ENCODE data around the gene PRKAR1B.
"Not testable (repeated sequence)": the region's sequence is repeated elsewhere in the genome, so short reads cannot be mapped to it uniquely, and the experiment has no call there.

Gene PRKAR1B

DNA sequence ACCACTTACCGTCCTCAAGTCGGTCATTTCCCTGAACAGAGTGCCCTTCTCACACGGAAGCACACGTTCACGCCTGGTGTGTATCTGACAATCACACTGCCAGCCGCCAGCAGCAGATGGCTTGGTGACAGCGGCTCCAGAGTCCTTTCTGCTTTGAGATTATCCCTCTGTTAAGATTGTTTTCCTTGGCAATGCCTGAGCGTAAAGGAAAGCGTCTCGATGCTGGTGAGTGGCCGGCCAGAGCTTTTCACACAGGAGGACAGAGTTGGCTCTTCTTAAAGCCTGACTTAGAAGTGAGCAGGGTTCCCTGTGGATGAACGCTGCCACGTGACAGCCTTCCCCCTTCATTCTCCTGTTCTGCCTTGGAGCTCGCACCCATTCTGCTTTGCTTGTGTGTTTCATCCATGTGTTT is 22.1 kb upstream of the PRKAR1B start:
- H3K27me3 Mint-ChIP-seq: no peaks in the 10 kb centered on the region
- DNase-seq (no peak), ATAC-seq (no peak)
- peaks cover 0 to 7% of the 10 kb centered on the region in 2 donors for H3K9me3 Mint-ChIP-seq
- no peaks in the 10 kb centered on the region for H3K4me1 Mint-ChIP-seq
- no peak overlapping the region for H3K4me3 Mint-ChIP-seq
- H3K27ac Mint-ChIP-seq: no peak overlapping the region

DNA sequence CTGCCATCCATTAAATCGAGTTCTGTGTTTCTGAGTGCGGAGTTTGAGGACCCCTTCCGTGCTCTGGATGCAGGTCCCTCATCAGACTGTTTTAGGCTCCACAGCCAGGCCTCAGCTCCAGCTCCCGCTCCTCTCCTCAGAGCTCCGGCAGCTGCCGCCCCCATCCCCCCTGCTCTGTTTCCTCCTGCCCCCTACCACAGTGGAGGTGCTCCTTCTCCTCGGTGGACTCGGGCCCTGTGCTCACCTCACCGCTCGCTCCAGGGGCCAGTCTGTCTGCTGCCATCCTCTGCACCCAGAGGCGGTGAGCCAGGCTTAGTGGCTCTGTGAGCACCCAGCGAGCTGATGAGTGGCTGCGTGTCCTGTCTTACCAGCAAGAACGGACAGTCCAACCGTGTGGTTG is 21.4 kb upstream of the PRKAR1B start:
- Mint-ChIP-seq H3K27me3 (no peaks in the 10 kb centered on the region), H3K9me3 (peaks cover 0 to 7% of the 10 kb centered on the region in 2 donors), H3K27ac (no peak overlapping the region), H3K4me1 (no peaks in the 10 kb centered on the region), H3K4me3 (no peak overlapping the region)
- ATAC-seq: no peak
- no peak for DNase-seq

DNA sequence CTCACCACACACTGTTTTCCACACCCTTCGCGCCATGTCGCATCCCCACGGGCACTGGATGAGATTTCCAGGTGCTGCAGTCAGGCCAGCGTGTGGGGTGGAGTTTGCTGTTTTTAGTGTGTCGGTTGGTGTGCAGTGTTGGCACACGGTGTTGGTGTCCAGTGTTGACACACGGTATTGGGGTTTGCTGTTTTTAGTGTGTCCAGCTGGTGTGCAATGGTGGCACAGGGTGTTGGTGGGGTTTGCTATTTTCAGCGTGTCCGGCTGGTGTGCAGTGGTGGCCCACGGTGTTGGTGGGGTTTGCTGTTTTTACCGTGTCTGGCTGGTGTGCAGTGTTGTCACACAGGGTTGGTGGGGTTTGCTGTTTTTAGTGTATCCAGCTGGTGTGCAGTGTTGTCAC is 20.1 kb upstream of the PRKAR1B start:
- no peaks in the 10 kb centered on the region for H3K27me3 Mint-ChIP-seq
- no peak for DNase-seq
- no peak overlapping the region for H3K4me3 Mint-ChIP-seq
- no peak for ATAC-seq
- peak overlapping the region in 1 of 2 donors; percentile 15 for H3K27ac Mint-ChIP-seq
- H3K9me3 Mint-ChIP-seq: peaks cover 0 to 7% of the 10 kb centered on the region in 2 donors
- H3K4me1 Mint-ChIP-seq: no peaks in the 10 kb centered on the region

DNA sequence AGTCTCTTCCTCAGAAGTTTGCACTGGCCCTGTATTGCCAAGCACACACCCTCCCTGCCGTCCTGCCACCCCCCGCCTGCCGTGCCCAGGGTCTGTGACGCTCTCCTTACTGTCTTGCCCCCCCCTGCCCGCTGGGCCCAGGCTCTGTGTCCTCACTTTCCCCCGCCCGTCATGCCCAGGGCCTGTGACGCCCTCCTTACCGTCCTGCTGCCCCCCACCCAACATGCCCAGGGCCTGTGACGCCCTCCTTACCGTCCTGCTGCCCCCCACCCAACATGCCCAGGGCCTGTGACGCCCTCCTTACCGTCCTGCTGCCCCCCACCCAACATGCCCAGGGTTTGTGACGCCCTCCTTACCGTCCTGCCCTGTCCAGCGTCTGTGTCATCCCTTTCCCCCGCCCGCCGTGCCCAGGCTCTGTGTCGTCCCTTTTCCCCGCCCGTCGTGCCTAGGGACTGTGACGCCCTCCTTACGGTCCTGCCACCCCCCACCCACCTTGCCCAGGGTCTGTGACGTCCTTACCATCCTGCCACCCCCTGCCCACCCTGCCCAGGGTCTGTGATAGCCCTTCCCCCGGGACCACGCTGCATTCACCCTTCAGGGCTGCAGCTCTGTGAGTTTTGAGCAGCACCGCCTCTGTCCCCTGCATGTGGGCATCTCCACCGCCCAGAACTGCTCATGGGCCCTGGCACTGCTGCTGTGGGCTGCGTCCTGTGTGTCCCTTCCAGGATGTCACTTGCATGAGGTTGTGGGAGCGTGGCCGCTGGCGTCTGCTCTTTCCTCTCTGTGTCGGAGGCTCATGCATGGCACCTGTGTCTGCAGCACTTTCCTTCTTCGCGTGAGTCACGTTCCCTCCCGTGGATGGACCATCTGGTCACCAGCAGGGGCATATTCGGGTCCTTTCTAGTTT is 19.3 kb upstream of the PRKAR1B start:
- no peaks in the 10 kb centered on the region for H3K27me3 Mint-ChIP-seq
- H3K4me1 Mint-ChIP-seq: no peaks in the 10 kb centered on the region
- DNase-seq (no peak), ATAC-seq (no peak)
- H3K27ac Mint-ChIP-seq: no peak overlapping the region
- peaks cover 0 to 7% of the 10 kb centered on the region in 2 donors for H3K9me3 Mint-ChIP-seq
- no peak overlapping the region for H3K4me3 Mint-ChIP-seq

DNA sequence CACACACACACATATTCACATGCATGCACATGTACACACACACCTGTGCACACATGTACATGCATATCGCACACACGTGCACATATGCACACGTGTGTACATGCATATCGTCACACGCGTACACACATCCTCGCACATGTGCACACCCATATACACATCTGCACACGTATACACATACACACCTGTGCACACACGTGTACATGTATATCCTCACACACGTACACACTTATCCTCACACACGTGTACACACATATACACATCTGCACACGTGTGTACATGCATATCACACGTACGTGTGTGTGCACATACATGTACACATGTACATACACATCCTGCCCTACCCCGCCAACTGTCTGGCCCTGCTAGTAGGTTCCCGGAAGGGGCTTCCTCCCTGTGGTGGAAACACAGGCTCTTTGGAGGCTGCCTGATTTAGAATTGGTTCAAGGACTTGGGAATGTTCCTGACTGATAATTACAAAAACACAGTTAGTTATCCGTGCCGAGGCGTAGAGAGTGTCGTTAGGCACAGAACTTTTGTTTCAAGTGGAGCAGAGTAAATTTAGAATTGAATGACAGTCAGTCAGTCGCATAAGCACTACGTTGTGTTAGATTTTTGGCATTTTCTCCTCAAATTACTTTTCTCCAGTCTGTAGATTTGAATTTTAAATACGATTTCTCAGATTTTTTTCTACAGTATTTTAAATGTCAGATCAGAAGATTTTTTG is 18.5 kb upstream of the PRKAR1B start:
- Mint-ChIP-seq H3K9me3 (peaks cover 0 to 7% of the 10 kb centered on the region in 2 donors), H3K27ac (no peak overlapping the region), H3K4me3 (no peak overlapping the region), H3K27me3 (no peaks in the 10 kb centered on the region), H3K4me1 (no peaks in the 10 kb centered on the region)
- no peak for DNase-seq
- no peak for ATAC-seq

DNA sequence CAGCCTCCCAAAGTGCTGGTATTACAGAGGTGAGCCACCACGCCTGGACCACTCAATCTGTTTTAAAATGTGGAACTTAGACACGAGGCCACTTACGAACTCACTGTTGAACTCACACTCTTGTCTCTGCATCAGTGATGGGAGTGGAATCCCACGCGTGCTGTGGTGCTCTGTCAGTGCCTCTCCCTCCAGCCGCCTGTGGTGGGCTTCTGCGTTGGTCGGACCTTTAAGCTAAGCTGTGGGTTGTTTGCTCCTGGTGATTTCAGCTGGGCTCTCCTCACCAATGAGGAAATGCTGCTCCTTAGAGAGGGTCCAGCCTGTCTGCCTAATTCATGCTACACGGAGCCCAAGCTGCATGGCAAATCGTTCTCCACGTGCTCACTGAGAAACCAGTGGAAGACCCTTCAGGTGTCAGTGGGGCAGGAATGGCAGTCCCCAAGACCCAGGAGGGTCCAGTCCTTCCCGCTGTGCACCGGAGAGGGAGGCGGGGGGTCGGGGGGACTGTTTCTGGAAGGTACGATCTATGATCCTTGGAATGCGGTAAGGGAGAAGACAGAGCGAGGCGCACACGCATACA is 17.9 kb upstream of the PRKAR1B start:
- ATAC-seq (no peak), DNase-seq (no peak)
- Mint-ChIP-seq H3K4me3 (no peak overlapping the region), H3K27me3 (no peaks in the 10 kb centered on the region), H3K27ac (no peak overlapping the region), H3K9me3 (peaks cover 0 to 7% of the 10 kb centered on the region in 2 donors), H3K4me1 (no peaks in the 10 kb centered on the region)

DNA sequence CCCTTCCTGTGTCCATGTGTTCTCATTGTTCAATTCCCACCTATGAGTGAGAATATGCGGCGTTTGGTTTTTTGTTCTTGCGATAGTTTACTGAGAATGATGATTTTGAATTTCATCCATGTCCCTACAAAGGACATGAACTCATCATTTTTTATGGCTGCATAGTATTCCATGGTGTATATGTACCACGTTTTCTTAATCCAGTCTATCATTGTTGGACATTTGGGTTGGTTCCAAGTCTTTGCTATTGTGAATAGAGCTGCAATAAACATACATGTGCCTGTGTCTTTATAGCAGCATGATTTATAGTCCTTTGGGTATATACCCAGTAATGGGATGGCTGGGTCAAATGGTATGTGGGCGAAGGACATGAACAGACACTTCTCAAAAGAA is 17.0 kb upstream of the PRKAR1B start:
- not testable (repeated sequence) for H3K27ac Mint-ChIP-seq, ATAC-seq, H3K4me1 Mint-ChIP-seq, DNase-seq, H3K4me3 Mint-ChIP-seq, H3K27me3 Mint-ChIP-seq, H3K9me3 Mint-ChIP-seq

DNA sequence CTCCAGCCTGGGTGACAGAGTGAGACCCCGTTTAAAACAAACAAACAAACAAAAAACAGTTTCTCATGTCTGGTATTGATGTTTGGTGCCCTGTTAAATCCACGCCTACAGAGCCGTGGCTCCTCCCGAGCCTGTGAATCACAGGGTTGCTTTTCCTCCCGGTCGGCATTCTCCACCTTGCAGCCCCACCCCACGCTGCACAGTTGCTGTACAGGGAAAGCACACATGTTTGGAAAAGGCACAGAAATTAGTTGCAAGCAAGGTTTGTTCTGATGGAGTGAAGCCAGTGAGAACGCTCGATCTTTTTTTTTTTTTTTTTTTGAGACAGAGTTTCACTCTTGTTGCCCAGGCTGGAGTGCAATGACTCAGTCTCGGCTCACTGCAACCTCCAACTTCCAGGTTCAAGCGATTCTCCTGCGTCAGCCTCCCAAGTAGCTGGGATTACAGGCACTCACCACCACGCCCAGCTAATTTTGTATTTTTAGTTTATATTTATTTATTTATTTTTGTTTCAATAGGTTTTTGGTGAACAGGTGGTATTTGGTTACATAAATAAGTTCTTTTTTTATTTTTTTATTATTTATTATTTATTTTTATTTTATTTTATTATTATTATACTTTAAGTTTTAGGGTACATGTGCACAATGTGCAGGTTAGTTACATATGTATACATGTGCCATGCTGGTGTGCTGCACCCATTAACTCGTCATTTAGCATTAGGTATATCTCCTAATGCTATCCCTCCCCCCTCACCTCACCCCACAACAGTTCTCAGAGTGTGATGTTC is 16.5 kb upstream of the PRKAR1B start:
- not testable (repeated sequence) for H3K4me1 Mint-ChIP-seq, H3K4me3 Mint-ChIP-seq, H3K27ac Mint-ChIP-seq, ATAC-seq, DNase-seq, H3K27me3 Mint-ChIP-seq, H3K9me3 Mint-ChIP-seq

DNA sequence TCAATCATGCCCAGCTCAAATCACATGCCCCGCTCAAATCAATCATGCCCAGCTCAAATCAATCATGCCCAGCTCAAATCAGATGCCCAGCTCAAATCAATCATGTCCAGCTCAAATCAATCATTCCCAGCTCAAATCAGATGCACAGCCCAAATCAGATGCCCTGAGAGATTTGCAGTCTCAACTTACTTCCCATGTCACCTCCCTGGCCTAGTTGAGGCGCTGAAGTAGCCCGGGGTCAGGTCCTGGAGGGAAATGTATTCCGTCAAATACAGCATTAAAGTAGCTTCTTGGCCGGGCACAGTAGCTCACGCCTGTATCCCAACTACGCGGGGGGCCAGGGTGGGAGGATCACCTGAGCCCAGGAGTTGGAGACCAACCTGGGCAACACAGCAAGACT is 15.7 kb upstream of the PRKAR1B start:
- no peak overlapping the region for H3K4me3 Mint-ChIP-seq
- H3K27ac Mint-ChIP-seq: no peak overlapping the region
- H3K9me3 Mint-ChIP-seq: peaks cover 0 to 7% of the 10 kb centered on the region in 2 donors
- DNase-seq: no peak
- ATAC-seq: no peak
- H3K4me1 Mint-ChIP-seq: no peaks in the 10 kb centered on the region
- no peaks in the 10 kb centered on the region for H3K27me3 Mint-ChIP-seq

DNA sequence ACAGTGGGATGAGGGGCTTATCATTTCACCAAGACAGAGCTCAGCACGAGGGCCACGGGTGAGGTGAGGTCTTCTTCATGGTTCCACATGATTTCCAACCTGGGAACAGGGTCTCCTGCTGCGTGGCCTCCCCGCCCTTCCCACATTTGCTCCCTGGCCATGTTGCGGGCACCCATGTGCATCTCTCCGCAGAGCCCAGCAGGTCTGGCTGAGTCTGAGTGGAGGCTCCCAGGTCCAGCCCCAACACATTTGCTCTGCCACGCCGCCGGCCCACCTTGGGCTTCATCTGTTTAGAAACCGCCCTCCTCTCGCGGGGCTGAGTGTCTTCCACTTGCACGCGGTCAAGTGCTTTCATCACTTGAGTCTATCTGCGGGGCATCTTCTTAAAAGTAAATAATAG is 14.8 kb upstream of the PRKAR1B start:
- Mint-ChIP-seq H3K4me3 (no peak overlapping the region), H3K27ac (no peak overlapping the region)

DNA sequence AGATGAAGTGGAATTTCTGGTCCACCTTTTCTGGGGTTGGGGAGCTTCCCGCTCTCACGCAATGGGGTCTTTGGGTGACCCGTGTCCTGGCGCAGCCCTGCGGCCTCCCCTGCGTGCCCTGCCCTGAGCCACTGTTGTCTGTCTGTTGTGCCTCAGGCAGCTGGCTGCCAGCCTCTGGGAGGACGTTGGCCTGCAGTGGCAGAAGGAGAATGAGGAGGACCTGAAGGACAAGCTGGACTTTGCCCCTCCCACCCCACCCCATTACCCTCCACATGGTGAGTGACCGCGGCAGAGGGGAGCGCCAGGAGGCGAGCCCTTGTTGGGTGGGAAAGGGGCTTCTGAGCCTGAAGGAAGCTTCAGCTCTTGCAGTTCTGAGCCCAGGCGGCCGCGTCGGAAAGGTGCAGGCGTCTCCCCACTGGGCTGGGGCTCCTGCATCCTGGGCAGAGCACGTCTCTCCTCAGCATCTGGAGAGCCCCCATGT is 14.2 kb upstream of the PRKAR1B start:
- ATAC-seq (no peak), DNase-seq (no peak)
- peaks cover 0 to 7% of the 10 kb centered on the region in 2 donors for H3K9me3 Mint-ChIP-seq
- H3K27ac Mint-ChIP-seq: no peak overlapping the region
- H3K4me3 Mint-ChIP-seq: no peak overlapping the region
- no peaks in the 10 kb centered on the region for H3K4me1 Mint-ChIP-seq
- no peaks in the 10 kb centered on the region for H3K27me3 Mint-ChIP-seq

More for the DNA sequence above, 14.8 kb upstream of the PRKAR1B start:
- H3K9me3 Mint-ChIP-seq: peaks cover 0 to 7% of the 10 kb centered on the region in 2 donors
- H3K27me3 Mint-ChIP-seq: no peaks in the 10 kb centered on the region
- no peak for ATAC-seq
- H3K4me1 Mint-ChIP-seq: no peaks in the 10 kb centered on the region
- no peak for DNase-seq

DNA sequence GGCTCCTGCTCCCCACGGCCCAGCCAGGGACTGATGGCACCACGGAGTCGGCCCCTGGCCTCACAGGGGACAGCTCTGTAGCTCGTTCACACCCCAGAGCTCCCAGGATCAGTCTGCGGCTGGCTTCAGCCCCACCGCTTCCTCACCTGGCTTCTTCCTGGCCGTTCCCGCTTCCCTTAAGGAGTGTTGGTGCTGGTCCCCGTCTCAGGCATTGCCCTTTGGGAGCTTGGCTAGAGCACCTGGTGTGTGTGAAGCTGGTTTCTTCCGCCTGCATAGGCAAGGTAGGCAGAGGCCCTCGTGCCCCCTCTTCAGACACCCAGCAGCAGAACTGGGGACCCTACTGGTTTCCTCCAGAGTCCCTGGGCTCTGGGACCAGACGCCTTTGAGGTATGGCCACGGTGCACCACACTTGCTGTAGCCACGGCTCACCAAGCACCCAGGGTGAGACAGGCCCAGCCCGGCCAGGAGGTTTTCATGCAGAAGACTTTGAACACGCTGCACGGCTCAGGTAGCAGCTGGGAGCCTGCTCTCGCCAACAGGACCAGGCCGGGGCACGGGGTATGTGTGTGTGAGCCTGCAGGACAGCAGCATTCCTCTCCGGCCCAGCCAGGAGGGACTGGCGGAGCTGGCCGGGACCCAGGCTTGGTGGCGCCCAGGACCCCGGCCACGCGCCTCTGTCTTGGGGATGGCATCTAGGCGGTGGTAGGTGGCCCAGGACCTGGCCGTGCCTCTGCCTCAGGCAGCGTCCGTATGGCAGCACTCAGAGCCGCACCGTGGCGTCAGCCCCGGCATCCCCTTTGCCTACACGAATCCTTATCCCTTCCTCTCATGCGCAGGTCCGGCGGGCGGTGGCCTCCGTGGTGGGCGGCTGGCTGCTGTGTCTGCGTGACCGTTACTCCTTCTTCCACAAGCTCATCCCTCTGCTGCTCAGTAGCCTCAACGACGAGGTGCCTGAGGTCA is 13.2 kb upstream of the PRKAR1B start:
- Mint-ChIP-seq H3K27ac (no peak overlapping the region), H3K4me1 (no peaks in the 10 kb centered on the region), H3K4me3 (no peak overlapping the region), H3K27me3 (no peaks in the 10 kb centered on the region), H3K9me3 (peaks cover 0 to 5% of the 10 kb centered on the region in 2 donors)
- ATAC-seq: no peak
- DNase-seq: no peak

DNA sequence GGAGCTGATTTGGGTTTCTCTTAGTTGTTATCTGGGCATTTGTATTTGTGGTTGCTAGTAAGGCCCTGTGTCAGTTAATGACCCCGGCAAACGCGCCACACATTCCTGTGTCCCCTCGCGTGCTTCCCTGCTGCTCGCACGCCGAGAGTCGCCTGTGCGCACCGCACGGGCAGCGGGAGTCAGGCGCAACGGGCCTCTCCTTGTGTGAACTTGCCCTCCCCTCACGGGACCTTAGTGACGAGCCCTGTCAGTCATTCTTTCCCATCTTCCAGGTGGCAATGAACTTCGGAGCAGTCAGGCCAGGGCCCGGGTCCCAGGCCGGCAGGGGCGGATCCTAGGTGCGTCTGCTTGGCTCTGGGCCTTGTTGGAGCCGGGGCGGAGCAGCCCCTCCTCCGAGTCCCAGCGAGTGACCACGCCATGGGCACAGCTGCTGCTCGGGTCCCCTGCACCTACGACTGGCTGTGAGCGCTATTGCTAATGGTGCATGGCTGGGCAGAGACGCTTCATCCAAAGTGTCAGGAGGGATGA is 12.4 kb upstream of the PRKAR1B start:
- H3K27me3 Mint-ChIP-seq: no peaks in the 10 kb centered on the region
- no peak for ATAC-seq
- H3K9me3 Mint-ChIP-seq: no peaks in the 10 kb centered on the region
- H3K4me3 Mint-ChIP-seq: no peak overlapping the region
- no peak overlapping the region for H3K27ac Mint-ChIP-seq
- no peak for DNase-seq
- H3K4me1 Mint-ChIP-seq: no peaks in the 10 kb centered on the region

DNA sequence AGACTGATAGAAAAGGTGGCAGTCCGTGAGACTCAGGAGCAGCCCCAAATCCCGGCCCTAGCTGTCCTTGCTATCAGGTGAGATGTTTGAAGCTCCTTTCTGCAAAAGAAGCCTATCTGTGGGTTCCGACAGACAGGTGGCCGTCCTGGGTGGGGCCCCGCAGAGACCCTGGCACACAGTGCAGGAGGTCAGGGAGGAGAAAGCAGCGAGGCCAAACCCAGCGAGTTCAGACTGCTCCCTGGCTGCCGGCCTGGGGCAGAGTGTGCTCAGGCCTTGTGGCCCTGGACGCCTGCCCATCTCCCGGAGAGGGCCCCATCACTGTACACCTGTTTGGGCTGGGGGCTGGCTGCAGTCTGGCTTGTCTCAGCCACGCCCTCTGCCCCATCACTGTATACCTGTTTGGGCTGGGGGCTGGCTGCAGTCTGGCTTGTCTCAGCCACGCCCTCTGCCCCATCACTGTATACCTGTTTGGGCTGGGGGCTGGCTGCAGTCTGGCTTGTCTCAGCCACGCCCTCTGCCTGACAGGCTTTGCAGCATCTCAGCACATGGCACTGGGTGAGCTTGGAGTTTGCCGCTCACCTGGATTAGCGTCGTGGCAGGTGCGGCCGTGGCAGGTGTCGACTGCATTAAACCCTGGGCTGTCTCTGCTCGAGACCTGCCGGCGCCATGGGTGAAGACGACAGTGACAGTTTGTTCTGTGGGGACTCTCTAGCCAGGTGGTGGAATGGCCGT is 11.8 kb upstream of the PRKAR1B start:
- ATAC-seq (no peak), DNase-seq (no peak)
- no peaks in the 10 kb centered on the region for H3K27me3 Mint-ChIP-seq
- no peak overlapping the region for H3K27ac Mint-ChIP-seq
- H3K4me1 Mint-ChIP-seq: no peaks in the 10 kb centered on the region
- no peaks in the 10 kb centered on the region for H3K9me3 Mint-ChIP-seq
- no peak overlapping the region for H3K4me3 Mint-ChIP-seq

Data from stimulated activated naive CD8-positive, alpha-beta T cell treated with anti-CD3 and anti-CD28 coated beads, Interleukin-15, amount 100 ng/mL, for 72 hours (primary cell).